GM12878 (cell line): ENCODE measurements around the gene SELENOS. TPM values are rescaled to one million over a fixed set of nuclear protein-coding genes. Genes with fewer than 3 reads are reported as not detected.

Experiments
- ATAC-seq: fragments of 200-7000 bp; cut with Tn5 transposase; 3 replicates; pipeline ENCODE4 v1.9.1; 2020; ENCODE audit warnings: mild to moderate bottlenecking, moderate library complexity
- BruUV-seq: library from RNA; stranded (reverse); fragments of 400-500 nt; replicated peaks from 2 replicates; lab custom pipeline; 2021; lab: Mats Ljungman, UMichigan
- CTCF ChIA-PET: fragments of 300-600 bp; sonication (Branson Sonifier 250); formaldehyde crosslinking; extraction: SDS; loops from one replicate; lab custom pipeline; 2021; ENCODE audit warnings: inconsistent platforms; lab: Yijun Ruan, JAX
- POLR2A ChIA-PET: fragments of 350-600 bp; formaldehyde crosslinking; extraction: SDS; loops from one replicate; lab custom pipeline; 2021; ENCODE audit warnings: inconsistent platforms; lab: Charles Lee
- RAD21 ChIA-PET: fragments of 300-600 bp; sonication (Branson Sonifier 250); formaldehyde crosslinking; loops from one replicate; lab custom pipeline; 2023; ENCODE audit warnings: antibody characterized with exemption; ENCODE audit not compliant: unreplicated experiment; lab: Charles Lee
- SMC1A ChIA-PET: fragments of 300-600 bp; sonication (Branson Sonifier 250); formaldehyde crosslinking; loops from one replicate; lab custom pipeline; 2023; ENCODE audit not compliant: unreplicated experiment, uncharacterized antibody; lab: Charles Lee
- DNase-seq: peaks from one replicate; pipeline ENCODE4 v3.0.0-alpha.2; 2011; ENCODE audit warnings: low read depth, low spot score
- FAIRE-seq: peaks from 3 replicates; lab custom pipeline; 2011; peaks lifted over from hg19 to GRCh38; lab: Jason Lieb, UNC
- H2AFZ ChIP-seq: 2 replicates; pipeline ENCODE4 v1.6.0; 2011; ENCODE audit warnings: low read depth, low read length, control low read depth; ENCODE audit not compliant: control insufficient read depth
- H3K27ac ChIP-seq: 2 replicates; pipeline ENCODE4 v1.5.1; 2011; ENCODE audit warnings: control low read depth; ENCODE audit not compliant: control insufficient read depth, insufficient read depth
- H3K27me3 ChIP-seq, 2 experiments: replicated peaks in 1 of 2; 2 replicates each; pipeline versions ENCODE4 v1.6.0 to v1.6.1; 2011; ENCODE audit warnings: low read length in 1 of 2; ENCODE audit not compliant: control insufficient read depth in 2 of 2, insufficient read depth in 2 of 2
- H3K36me3 ChIP-seq, 2 experiments: 2 replicates each; pipeline ENCODE4 v1.5.1; 2011; ENCODE audit warnings: low read length in 1 of 2; ENCODE audit not compliant: control insufficient read depth in 2 of 2, insufficient read depth in 2 of 2
- H3K4me1 ChIP-seq: 2 replicates; pipeline ENCODE4 v1.6.1; 2011; ENCODE audit warnings: mild to moderate bottlenecking, low read length, moderate library complexity, mixed read lengths; ENCODE audit not compliant: control insufficient read depth, insufficient read depth
- H3K4me2 ChIP-seq: 2 replicates; pipeline ENCODE4 v1.6.0; 2011; ENCODE audit warnings: control low read depth; ENCODE audit not compliant: control insufficient read depth, insufficient read depth
- H3K4me3 ChIP-seq: fragments of 200-600 bp; sonication (generic); 2 replicates; pipeline ENCODE4 v1.5.1; 2016
- H3K79me2 ChIP-seq: 2 replicates; pipeline ENCODE4 v1.6.0; 2011; ENCODE audit warnings: low read length; ENCODE audit not compliant: control insufficient read depth, insufficient read depth
- H3K9ac ChIP-seq: 2 replicates; pipeline ENCODE4 v1.8.0; 2011; ENCODE audit warnings: low read length, control low read depth, mixed read lengths; ENCODE audit not compliant: control insufficient read depth, insufficient read depth
- H3K9me3 ChIP-seq: replicated peaks from 3 replicates; pipeline ENCODE4 v1.5.1; 2011; ENCODE audit warnings: mild to moderate bottlenecking, low read length; ENCODE audit not compliant: control insufficient read depth, insufficient read depth
- H4K20me1 ChIP-seq: 2 replicates; pipeline ENCODE4 v1.6.0; 2011; ENCODE audit not compliant: control insufficient read depth, insufficient read depth
- BACH1 ChIP-seq: fragments of 450-650 bp; IDR thresholded peaks from 2 replicates; pipeline ENCODE4 v1.6.1; 2017; ENCODE audit warnings: mild to moderate bottlenecking, borderline replicate concordance
- CEBPB ChIP-seq, 2 experiments: fragments of 150-350 bp in 1 of 2; IDR thresholded peaks; 2 replicates each; pipeline ENCODE4 v1.6.1; 2012 to 2014; ENCODE audit warnings: low read depth in 2 of 2, low read length in 2 of 2, borderline replicate concordance in 1 of 2, inconsistent platforms in 1 of 2
- CHD2 ChIP-seq: IDR thresholded peaks from 2 replicates; pipeline ENCODE4 v1.6.1; 2011; ENCODE audit warnings: low read depth, low read length, improper control_type of control experiment, borderline replicate concordance
- FOXK2 ChIP-seq: fragments of 450-650 bp; IDR thresholded peaks from 2 replicates; pipeline ENCODE4 v1.6.1; 2017; ENCODE audit warnings: mild to moderate bottlenecking, moderate library complexity
- HDAC2 ChIP-seq: fragments of 200-600 bp; sonication (generic); IDR thresholded peaks from 2 replicates; pipeline ENCODE4 v1.6.1; 2017
- KDM1A ChIP-seq: fragments of 200-600 bp; sonication (generic); IDR thresholded peaks from 2 replicates; pipeline ENCODE4 v1.6.1; 2016; ENCODE audit warnings: borderline replicate concordance
- NRF1 ChIP-seq: conservative IDR thresholded peaks from 2 replicates; pipeline ENCODE4 v1.6.1; 2011; ENCODE audit warnings: mild to moderate bottlenecking, low read depth, low read length, improper control_type of control experiment
- RB1 ChIP-seq: fragments of 450-650 bp; formaldehyde crosslinking; IDR thresholded peaks from 2 replicates; pipeline ENCODE4 v1.6.1; 2017; ENCODE audit warnings: mild to moderate bottlenecking, borderline replicate concordance
- RUNX3 ChIP-seq: IDR thresholded peaks from 2 replicates; pipeline ENCODE4 v1.6.1; 2012; ENCODE audit warnings: low read length, inconsistent platforms
- SPI1 ChIP-seq: IDR thresholded peaks from 2 replicates; pipeline ENCODE4 v1.6.1; 2011; ENCODE audit warnings: low read depth, mild to moderate bottlenecking, low read length, moderate library complexity, borderline replicate concordance; ENCODE audit not compliant: insufficient read depth
- SREBF1 ChIP-seq: IDR thresholded peaks from 2 replicates; pipeline ENCODE4 v1.6.1; 2012; ENCODE audit warnings: mild to moderate bottlenecking, low read length
- SUZ12 ChIP-seq: fragments of 200-600 bp; sonication (generic); IDR thresholded peaks from one replicate; pipeline ENCODE4 v1.6.1; 2018; ENCODE audit warnings: antibody characterized with exemption, mild to moderate bottlenecking; ENCODE audit not compliant: unreplicated experiment
- WGBS: methylation state at CpG from one replicate; pipeline ENCODE4 v1.1.6; 2016; ENCODE audit warnings: low lambda C conversion rate; ENCODE audit not compliant: insufficient replicate concordance, insufficient coverage; ENCODE audit errors: missing lambda C conversion rate; 5-methylcytosine and 5-hydroxymethylcytosine counted together
- in situ Hi-C: fragments of 300-500 bp; cut with MboI; formaldehyde crosslinking; loops from 9 replicates; pipeline ENCODE4 v1.14.3; 2018; ENCODE audit warnings: mixed read lengths
- intact Hi-C: fragments of 100-400 bp; cut with micrococcal nuclease; formaldehyde crosslinking; loops from one replicate; pipeline ENCODE4 v1.14.2; 2022; ENCODE audit not compliant: unreplicated experiment
- polyA plus RNA-seq, 11 experiments: library from polyadenylated mRNA; depleted of rRNA in 4 of 11; unstranded in 6 of 11; stranded (reverse) in 5 of 11; fragments of >200 nt; fragmentation: Nextera tagmentation in 4 of 11; fragmentation: Illumina TruSeq in 1 of 11; extraction: Ambion mirVana in 4 of 11; extraction: Trizol in 1 of 11; gene quantifications; 1 replicate in 1 of 11; 2 replicates in 10 of 11; pipeline versions ENCODE4 v1.2.1 to v1.2.3, GENCODE V29; 2011 to 2016; ENCODE audit warnings: inconsistent platforms in 2 of 11, missing spikeins in 2 of 11, low read depth in 1 of 11
- total RNA-seq, 4 experiments: library from RNA; depleted of rRNA in 3 of 4; stranded (reverse); fragments of >200 nt in 3 of 4; fragmentation: Illumina TruSeq in 1 of 4; extraction: Trizol in 1 of 4; gene quantifications; 2 replicates each; pipeline versions ENCODE4 v1.2.1 to v1.2.3, GENCODE V29; 2013 to 2021
- TF ChIP-seq, protein P1 (sequence below): fragments of 450-650 bp; IDR thresholded peaks from 2 replicates; pipeline ENCODE4 v1.6.1; 2017; ENCODE audit warnings: mild to moderate bottlenecking, moderate library complexity
- TF ChIP-seq, protein P2 (sequence below): fragments of 450-650 bp; IDR thresholded peaks from 2 replicates; pipeline ENCODE4 v1.6.1; 2016; ENCODE audit warnings: mild to moderate bottlenecking

SELENOS gene
- total and polyA plus RNA-seq, 10 of the 15 experiments (the other 5 are each of a cell fraction or from before 2014, with no cell fraction given) = 25.8 to 90.1 (median 37.3) TPM

DNA sequence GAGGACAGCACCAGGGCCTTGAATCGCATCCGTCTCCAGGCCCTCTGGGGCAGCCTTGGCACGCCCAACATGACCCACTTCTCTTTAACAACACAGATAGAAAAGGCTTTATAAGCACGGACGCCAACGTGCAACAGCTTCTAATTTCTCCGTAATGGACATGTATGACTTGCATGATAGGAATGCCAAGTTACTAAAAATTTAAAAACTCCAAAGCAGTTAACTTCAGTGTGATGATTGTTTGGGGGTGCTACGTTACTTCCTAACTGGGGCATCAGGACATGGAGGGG lies 48.7 kb upstream of the SELENOS start:
- FAIRE-seq = no peak
- POLR2A ChIA-PET = no interaction called here
- SMC1A ChIA-PET = no interaction called here

GRCh38 chr15:101325263-101326025 lies 48.2 kb upstream of the SELENOS start:
- ChIA-PET SMC1A (no interaction called here), POLR2A (no interaction called here)
- peaks cover 0 to 5% of the 10 kb centered on the region in 2 experiments for H3K27me3 ChIP-seq
- TF ChIP-seq CHD2 = no peak
- no peak for TF ChIP-seq RUNX3
- no peak for TF ChIP-seq SREBF1
- TF ChIP-seq HDAC2 = no peak
- TF ChIP-seq KDM1A = no peak
- TF ChIP-seq, protein P1, sequence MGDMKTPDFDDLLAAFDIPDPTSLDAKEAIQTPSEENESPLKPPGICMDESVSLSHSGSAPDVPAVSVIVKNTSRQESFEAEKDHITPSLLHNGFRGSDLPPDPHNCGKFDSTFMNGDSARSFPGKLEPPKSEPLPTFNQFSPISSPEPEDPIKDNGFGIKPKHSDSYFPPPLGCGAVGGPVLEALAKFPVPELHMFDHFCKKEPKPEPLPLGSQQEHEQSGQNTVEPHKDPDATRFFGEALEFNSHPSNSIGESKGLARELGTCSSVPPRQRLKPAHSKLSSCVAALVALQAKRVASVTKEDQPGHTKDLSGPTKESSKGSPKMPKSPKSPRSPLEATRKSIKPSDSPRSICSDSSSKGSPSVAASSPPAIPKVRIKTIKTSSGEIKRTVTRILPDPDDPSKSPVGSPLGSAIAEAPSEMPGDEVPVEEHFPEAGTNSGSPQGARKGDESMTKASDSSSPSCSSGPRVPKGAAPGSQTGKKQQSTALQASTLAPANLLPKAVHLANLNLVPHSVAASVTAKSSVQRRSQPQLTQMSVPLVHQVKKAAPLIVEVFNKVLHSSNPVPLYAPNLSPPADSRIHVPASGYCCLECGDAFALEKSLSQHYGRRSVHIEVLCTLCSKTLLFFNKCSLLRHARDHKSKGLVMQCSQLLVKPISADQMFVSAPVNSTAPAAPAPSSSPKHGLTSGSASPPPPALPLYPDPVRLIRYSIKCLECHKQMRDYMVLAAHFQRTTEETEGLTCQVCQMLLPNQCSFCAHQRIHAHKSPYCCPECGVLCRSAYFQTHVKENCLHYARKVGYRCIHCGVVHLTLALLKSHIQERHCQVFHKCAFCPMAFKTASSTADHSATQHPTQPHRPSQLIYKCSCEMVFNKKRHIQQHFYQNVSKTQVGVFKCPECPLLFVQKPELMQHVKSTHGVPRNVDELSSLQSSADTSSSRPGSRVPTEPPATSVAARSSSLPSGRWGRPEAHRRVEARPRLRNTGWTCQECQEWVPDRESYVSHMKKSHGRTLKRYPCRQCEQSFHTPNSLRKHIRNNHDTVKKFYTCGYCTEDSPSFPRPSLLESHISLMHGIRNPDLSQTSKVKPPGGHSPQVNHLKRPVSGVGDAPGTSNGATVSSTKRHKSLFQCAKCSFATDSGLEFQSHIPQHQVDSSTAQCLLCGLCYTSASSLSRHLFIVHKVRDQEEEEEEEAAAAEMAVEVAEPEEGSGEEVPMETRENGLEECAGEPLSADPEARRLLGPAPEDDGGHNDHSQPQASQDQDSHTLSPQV = no peak
- no peak for TF ChIP-seq SPI1
- no peak for TF ChIP-seq FOXK2
- no peak for TF ChIP-seq NRF1
- TF ChIP-seq, all 136 proteins: peak for 0
- intact Hi-C loops = no loop called here
- Histone ChIP-seq H2AFZ (no peak overlapping the region), H3K4me3 (no peak overlapping the region), H3K9me3 (no peaks in the 10 kb centered on the region), H3K36me3 (no peaks in the 10 kb centered on the region), H4K20me1 (no peaks in the 10 kb centered on the region), H3K27ac (no peak overlapping the region), H3K9ac (no peak overlapping the region), H3K79me2 (no peaks in the 10 kb centered on the region), H3K4me2 (no peak overlapping the region), H3K4me1 (no peaks in the 10 kb centered on the region)
- FAIRE-seq = no peak
- BruUV-seq = no TSS peak
- ATAC-seq = no peak
- ChIA-PET CTCF (interaction anchor here (0.8 kb wide), 1 partner anchor 315 kb away, joined by 3 read pairs; no protein-coding TSS in a partner anchor), RAD21 (no interaction called here)
- WGBS = 27% methylated on average over 14 of the region's 19 CpGs
- in situ Hi-C loops = no loop called here
- no peak for DNase-seq

More for the DNA sequence above, 48.7 kb upstream of the SELENOS start:
- no peak overlapping the region for H3K4me2 ChIP-seq
- no peak overlapping the region for H3K27ac ChIP-seq
- WGBS = 34% methylated on average over 8 of the region's 8 CpGs
- RAD21 ChIA-PET = no interaction called here
- no peak for TF ChIP-seq BACH1
- TF ChIP-seq CEBPB (IDR thresholded peaks at IDR 0.05; ENCODE audit: borderline replicate concordance in 1 of 2, low read depth in 2 of 2, low read length in 2 of 2) = no peak
- no peak for TF ChIP-seq RB1
- TF ChIP-seq, protein P2, sequence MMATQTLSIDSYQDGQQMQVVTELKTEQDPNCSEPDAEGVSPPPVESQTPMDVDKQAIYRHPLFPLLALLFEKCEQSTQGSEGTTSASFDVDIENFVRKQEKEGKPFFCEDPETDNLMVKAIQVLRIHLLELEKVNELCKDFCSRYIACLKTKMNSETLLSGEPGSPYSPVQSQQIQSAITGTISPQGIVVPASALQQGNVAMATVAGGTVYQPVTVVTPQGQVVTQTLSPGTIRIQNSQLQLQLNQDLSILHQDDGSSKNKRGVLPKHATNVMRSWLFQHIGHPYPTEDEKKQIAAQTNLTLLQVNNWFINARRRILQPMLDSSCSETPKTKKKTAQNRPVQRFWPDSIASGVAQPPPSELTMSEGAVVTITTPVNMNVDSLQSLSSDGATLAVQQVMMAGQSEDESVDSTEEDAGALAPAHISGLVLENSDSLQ = no peak
- TF ChIP-seq SUZ12 = no peak
- TF ChIP-seq, all 136 proteins: peak for 0
- H3K27me3 ChIP-seq = peaks cover 0 to 5% of the 10 kb centered on the region in 2 experiments
- intact Hi-C loops (no loop called here), in situ Hi-C loops (no loop called here)
- no peaks in the 10 kb centered on the region for H4K20me1 ChIP-seq
- DNase-seq (no peak), ATAC-seq (no peak)
- H3K36me3 ChIP-seq = no peaks in the 10 kb centered on the region
- no TSS peak for BruUV-seq
- no peaks in the 10 kb centered on the region for H3K79me2 ChIP-seq
- H3K4me1 ChIP-seq = no peaks in the 10 kb centered on the region
- no peaks in the 10 kb centered on the region for H3K9me3 ChIP-seq
- H2AFZ ChIP-seq = no peak overlapping the region
- CTCF ChIA-PET = interaction anchor here (0.8 kb wide), 1 partner anchor 314 kb away, joined by 3 read pairs; no protein-coding TSS in a partner anchor
- no peak overlapping the region for H3K4me3 ChIP-seq
- H3K9ac ChIP-seq = no peak overlapping the region
